Loucy (cell line): ENCODE data around the gene FITM1.

Experiments
- EZH2phosphoT487 ChIP-seq: fragments of 200-600 bp; IDR thresholded peaks from 2 replicates; pipeline ENCODE4 v1.6.1; 2018; ENCODE audit warnings: antibody characterized with exemption, mild to moderate bottlenecking, moderate library complexity, borderline replicate concordance
- TF ChIP-seq, protein P1 (sequence below): fragments of 200-600 bp; sonication (generic); conservative IDR thresholded peaks from 2 replicates; pipeline ENCODE4 v1.5.1; 2014; ENCODE audit warnings: mild to moderate bottlenecking, antibody characterized with exemption, low read length

DNA sequence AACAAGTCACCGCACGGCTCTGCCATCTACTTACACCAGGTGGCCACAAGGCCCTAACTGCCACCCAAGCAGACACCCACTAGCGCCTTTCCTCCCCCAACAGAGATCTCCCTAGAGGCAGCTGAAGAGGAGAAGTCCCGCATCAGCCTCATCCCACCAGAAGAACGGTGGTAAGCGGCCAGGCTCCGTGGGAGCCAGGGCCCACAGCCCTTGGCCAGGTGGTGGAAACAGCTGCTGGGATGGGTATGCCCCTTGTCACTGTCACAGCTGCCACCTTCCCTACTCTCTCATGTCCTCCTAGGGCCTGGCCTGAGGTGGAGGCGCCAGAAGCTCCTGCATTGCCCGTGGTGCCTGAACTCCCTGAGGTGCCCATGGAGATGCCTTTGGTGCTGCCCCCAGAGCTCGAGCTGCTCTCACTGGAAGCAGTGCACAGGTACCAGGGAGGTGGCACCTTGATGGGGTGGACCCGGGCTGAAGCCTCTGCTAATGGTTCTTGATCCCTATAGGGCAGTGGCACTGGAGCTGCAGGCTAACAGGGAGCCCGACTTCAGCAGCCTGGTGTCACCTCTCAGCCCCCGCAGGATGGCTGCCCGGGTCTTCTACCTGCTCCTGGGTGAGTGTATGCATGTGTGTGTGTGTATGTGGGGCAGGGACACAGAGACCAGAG lies 49.0 kb downstream of the FITM1 start:
- TF ChIP-seq, protein P1, sequence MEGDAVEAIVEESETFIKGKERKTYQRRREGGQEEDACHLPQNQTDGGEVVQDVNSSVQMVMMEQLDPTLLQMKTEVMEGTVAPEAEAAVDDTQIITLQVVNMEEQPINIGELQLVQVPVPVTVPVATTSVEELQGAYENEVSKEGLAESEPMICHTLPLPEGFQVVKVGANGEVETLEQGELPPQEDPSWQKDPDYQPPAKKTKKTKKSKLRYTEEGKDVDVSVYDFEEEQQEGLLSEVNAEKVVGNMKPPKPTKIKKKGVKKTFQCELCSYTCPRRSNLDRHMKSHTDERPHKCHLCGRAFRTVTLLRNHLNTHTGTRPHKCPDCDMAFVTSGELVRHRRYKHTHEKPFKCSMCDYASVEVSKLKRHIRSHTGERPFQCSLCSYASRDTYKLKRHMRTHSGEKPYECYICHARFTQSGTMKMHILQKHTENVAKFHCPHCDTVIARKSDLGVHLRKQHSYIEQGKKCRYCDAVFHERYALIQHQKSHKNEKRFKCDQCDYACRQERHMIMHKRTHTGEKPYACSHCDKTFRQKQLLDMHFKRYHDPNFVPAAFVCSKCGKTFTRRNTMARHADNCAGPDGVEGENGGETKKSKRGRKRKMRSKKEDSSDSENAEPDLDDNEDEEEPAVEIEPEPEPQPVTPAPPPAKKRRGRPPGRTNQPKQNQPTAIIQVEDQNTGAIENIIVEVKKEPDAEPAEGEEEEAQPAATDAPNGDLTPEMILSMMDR = no peak
- TF ChIP-seq EZH2phosphoT487 = no peak
